Fibroblast of lung (primary cell): Measurements from ENCODE around the gene EBPL.

ENCODE experiments used
- CTCF ChIP-seq, 2 donors: IDR thresholded peaks in 1 of 2; conservative IDR thresholded peaks in 1 of 2; 1 replicate in 1 of 2; 2 replicates in 1 of 2; pipeline ENCODE4 v1.5.1; 2011 to 2012; ENCODE audit warnings: low read length in 2 of 2, control low read depth in 1 of 2, inconsistent platforms in 1 of 2, low read depth in 1 of 2, mild to moderate bottlenecking in 1 of 2
- EZH2 ChIP-seq: IDR thresholded peaks from 2 replicates; pipeline ENCODE4 v1.5.1; 2012; ENCODE audit warnings: low read length, control low read depth, mild to moderate bottlenecking; ENCODE audit errors: missing control alignments

GRCh38 chr13:49690995-49691784 lies at the start of gene EBPL:
- TF ChIP-seq CTCF (conservative IDR thresholded peaks at IDR 0.05 in 1 of 2, IDR thresholded peaks at IDR 0.05 in 1 of 2; ENCODE audit: low read depth in 1 of 2, low read length in 2 of 2) (no peak), EZH2 (no peak)
